Epithelial cell of prostate (primary cell): ENCODE data around the gene SRGAP1.
"Not testable (repeated sequence)": the region's sequence is repeated elsewhere in the genome, so short reads cannot be mapped to it uniquely, and the experiment has no call there.

Experiments
- DNase-seq: peaks from one replicate; pipeline ENCODE4 v3.0.0-alpha.2; 2011; ENCODE audit warnings: low read depth, low spot score
- H3K27ac ChIP-seq: fragments of 450-650 bp; 2 replicates; pipeline ENCODE4 v1.5.1; 2017; ENCODE audit warnings: mild to moderate bottlenecking

The SRGAP1 gene

DNA sequence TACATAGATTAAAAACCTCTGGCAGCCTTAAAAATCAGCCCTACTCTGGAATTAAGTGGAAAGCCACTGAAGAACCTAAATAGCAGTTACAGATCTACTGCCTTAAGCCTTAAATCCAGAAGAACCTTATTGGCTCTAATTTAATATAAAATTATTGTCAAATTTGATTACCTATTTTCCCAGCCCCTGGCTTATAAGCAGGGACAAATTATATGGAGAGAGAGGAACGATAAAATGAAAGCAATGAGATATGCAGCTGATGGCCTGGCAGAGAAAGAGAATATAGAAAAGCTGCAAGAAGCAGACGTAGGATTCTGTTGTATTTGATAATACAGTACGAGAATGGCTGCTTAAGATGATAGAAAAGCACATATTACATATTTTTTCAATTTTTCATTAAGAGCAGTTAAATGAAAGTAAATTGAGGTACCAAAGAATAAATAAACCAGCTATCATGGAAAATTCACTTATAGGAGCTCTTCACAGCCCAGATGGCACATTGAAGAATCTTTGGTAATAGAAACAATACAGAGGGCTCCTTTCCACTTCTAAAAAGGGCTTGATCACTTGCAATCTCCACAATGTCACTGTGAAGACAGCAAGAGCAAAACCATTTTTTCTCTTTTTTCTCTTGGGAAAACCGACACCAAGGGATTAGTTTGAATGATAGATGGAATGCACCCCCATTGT lies 248.2 kb downstream of the SRGAP1 start:
- DNase-seq = no peak
- no peak overlapping the region for H3K27ac ChIP-seq

DNA sequence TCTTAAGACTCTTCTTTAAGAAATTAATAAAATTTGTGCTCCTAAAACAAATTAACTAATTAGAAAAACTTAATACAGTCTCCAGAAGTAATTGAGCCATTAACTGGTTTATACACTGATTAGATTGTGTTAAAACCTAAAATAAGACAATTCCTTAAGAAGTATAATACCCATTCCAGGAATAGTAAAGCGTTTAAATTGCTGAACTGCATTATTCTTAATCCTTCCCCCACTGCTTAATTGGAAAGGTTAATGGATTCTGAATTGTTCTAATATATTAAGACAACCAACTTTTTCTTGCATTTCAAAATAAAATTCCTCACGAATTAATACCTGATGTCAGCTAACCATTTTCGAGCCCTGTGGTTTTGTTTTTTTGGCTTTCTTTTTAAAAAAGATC lies 249.2 kb downstream of the SRGAP1 start:
- no peak for DNase-seq
- no peak overlapping the region for H3K27ac ChIP-seq

DNA sequence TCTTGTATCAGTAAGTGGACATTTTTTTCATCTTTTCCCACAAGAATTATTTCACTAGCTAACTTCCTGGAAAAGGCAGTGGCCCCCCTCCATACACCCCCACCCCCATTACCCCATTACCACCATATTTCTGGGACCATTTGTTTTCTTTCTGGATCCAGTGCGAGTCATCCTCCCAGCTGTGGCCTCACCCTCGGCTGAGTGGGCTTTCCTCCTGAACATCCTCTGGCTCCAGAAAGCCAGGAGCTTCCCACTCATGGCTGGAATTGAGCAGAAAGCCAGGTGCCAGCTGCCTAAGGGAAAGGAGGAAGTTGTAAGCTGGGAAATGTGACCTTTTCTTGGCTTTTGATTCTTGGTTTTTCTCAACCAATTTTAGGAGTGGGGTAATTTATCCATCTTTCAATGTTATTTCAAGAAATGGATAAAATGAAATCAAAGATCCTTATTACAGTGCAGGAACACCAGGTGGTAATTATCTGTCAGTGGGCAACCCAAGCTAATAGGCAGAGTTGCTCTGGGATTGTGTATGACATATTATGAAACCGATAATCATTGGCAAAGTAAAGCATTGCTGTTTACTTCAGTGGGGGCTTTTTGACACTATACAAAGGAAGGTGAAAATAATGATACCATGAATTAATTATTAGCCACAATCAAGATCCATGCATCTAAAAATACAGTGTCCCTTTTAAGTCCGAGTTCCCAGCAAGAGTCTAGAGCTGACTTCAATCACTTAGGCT lies 253.0 kb downstream of the SRGAP1 start:
- H3K27ac ChIP-seq = no peak overlapping the region
- no peak for DNase-seq

DNA sequence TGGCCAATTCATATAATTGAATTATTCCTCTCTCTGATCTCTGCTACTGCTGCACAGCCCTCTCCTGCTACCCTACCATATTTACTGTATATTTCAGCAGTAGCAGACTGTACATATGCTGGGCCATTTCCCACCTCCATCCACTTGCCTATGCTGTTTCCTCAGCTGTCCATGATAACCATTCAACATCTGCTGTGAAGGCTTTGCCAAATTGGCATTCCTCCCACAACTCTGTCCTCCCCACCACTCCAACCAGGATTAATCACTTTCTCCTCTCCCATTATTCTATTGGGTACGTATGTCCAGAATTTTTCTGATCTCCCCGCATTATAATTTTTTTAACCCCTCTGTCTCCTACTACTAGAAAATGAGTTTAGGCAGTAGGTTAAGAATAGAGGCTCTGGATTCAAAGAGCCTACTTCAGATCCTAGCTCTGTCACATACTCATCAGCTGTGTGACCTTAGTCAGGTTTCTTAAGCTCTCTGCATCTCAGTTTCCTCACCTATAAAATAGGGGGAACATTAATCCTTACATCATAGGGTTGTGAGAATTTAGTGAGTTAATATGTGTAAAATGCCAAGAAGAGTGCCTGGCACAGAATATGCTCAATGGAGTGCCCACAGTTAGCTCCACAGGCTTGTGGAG lies 254.3 kb downstream of the SRGAP1 start:
- no peak for DNase-seq
- H3K27ac ChIP-seq = peak overlapping the region; percentile 2

DNA sequence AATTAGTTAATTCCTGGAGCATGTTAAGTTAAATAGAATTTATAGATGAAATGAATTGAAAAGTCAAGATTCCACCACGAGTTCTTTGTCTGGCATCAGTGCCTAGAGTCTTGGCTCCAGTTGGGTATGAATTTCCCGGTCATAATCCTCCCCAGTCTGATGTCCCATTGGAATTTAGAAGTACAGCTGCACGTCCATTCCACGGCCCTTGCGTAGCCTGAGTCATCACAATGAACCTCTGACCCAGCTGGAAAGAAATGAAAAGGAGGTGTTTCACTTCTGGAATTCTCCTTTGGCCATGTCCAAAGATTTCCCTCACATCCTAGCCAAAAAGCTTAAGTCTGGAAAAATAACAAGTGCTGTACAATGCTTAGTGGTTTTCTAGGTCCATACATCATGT lies 254.9 kb downstream of the SRGAP1 start:
- peak overlapping the region; percentile 2 for H3K27ac ChIP-seq
- DNase-seq = no peak

DNA sequence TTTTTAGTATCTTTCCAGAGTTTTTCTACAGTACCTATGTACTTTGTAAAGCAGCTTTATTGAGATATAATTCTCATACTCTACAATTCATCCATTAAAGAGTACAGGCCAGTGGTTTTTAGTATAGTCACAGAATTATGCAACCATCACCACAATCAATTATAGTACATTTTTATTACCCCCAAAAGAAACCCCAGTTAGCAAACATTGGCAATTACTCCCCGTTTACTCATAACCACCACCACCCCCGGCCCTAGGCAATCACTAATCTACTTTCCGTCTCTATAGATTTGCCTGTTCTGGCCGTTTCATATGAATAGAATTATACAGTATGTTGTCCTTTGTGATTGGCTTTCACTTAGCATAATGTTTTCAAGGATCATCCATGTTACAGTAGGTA lies 257.8 kb downstream of the SRGAP1 start:
- DNase-seq = no peak
- H3K27ac ChIP-seq = peak overlapping the region; percentile 84

DNA sequence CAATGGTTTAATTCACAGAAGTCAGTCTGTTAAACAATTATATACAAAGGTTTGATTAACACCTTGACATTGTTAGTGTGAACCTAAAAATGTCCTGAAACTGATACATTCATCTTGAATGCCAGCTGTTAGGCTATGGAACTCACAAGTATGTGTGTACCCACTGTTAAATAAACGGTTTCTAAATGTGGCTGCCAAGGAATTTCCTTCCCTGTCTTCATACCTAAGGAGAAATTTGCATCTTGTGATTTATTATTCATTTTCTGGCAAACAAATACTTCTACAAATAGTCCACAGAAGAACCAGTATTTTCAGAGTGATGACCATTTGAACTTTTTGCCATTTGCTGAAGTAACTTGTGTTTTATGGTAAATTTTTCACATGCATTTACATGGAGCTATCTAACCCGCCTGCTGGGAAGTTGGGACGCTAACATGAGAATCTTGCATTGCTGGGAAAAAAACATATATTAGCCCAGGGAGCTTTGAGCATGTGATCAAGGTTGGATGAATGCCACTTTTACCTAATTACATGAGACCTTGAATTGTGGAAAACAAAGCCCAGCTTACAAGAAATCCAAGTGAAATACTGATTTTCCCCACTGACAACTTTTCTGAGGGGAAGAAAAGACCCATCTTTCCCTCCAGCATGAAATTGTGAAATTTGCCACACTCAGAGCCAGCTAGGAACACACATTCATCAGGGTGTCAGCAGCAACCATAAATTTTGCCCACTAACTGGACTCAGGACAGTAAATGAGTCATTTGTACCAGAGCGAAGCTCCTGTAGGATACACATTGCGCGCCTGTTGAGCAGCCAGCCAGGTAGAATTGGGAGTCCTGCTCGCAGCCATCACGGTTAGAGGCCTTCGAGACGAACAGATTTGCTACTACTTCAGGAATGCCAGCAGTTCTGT lies 259.6 kb downstream of the SRGAP1 start:
- H3K27ac ChIP-seq = peak overlapping the region; percentile 84
- DNase-seq = no peak

DNA sequence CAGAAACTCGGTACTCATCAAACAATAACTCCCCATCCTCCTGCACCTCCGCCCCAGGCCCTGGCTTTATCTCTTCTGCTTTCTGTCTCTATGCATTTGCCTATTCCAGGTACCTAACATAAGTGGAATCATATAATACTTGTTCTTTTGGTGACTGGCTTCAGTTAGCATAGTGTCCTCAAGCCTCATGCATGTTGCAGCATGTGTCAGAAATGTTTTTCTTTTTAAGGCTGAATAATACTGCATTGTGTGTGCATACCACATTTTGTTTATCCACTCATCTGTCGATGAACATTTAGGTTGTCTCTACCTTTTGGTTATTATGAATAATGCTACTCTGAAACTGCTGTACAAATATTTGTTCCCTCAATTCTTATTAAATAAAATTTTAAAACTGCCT lies 260.5 kb downstream of the SRGAP1 start:
- DNase-seq = no peak
- H3K27ac ChIP-seq = peak overlapping the region; percentile 84

DNA sequence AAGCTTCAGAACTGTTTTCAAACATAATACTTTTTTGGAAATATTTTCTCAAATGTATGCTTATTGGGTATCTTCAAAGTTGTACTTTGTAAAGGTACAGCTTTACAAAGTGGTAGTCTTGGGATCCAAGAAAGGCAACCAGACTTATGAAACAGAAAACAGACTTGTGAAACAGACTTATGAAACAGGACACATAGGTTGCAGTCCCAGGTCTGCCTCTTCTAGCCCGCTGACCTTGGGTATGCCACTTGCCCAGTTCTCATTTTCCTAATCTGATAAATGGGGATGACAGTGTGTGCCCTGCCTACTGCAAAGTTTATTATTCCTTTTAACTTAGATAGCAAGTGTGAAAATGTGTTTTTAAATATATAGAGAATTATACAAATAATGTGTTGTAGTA lies 263.3 kb downstream of the SRGAP1 start:
- no peak for DNase-seq
- no peak overlapping the region for H3K27ac ChIP-seq

DNA sequence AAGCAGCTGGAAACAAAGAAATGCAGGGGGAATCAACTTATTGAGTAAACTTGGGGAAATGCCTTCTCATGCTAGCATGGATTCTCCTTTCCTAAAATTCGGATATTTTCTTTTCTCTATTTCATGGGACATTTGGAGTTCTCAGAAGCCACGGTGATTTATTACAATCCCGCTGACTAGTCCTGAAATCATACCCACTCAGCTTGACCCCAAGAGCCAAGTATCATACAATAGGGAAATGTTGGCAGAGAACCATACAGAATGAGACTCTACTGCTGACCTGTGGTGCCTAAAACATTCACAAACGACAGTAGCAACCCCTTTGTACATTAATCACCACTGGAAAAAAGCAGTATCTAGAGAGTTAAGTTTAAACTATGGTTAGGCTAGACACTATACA lies 265.2 kb downstream of the SRGAP1 start:
- DNase-seq = no peak
- no peak overlapping the region for H3K27ac ChIP-seq

DNA sequence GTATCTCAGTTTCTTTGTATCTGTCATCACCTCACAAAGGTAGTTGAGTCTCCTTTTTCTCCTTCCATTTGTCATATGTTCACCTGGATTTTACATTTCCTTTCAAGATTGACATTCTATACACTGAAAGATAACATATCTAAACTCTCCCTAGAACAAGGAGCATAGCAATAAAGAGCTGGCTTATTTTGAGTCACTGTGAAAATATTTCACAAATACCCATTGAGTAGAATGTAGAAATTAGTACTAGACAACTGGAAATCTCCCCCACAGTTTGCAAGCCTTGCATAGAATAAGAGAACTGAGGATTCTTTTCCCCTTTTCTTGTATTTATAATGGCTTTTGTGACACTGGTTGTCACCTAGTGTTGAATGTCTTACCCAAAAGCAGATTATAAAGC lies 266.4 kb downstream of the SRGAP1 start:
- DNase-seq = no peak
- H3K27ac ChIP-seq = no peak overlapping the region

DNA sequence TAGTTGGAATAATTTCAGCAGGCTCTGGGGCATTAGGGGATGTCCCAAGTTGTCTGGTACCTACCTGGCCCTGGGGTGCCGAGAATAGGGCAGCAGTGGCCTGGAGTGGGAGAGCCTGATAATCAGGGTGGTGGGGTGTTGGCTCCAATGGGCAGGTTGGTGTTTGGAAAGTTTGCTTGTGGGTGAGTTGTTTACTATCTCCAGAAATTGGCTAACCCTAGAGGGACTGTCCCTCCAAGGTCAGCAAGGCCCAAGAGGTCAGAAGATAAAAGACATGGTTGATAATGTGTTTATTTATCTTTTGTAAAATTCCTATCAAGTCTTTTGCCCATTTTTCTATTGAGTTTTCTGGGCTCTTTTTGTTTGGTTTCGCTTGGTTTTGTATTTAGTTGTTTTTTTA lies 272.5 kb downstream of the SRGAP1 start:
- H3K27ac ChIP-seq = no peak overlapping the region
- no peak for DNase-seq

DNA sequence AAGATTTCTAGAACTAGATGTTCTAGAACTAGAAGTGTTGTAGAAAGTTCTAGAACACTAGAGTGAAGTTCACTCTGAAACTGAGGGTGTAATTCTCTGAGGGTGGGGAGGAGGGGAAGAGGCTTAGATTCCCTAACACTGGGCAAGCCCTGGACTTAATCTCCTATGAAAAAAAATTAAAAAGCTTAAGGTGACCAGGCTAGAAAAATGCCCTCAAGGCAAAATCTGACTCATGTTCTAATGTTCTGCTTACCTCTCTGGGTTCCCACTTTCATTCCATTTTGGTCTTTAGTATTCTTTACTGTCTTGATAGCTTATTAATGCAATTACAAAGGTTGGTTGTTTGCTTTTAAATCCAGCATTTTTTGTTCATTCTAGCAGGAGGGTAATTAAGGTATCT lies 276.1 kb downstream of the SRGAP1 start:
- peak overlapping the region; percentile 42 for H3K27ac ChIP-seq
- no peak for DNase-seq

DNA sequence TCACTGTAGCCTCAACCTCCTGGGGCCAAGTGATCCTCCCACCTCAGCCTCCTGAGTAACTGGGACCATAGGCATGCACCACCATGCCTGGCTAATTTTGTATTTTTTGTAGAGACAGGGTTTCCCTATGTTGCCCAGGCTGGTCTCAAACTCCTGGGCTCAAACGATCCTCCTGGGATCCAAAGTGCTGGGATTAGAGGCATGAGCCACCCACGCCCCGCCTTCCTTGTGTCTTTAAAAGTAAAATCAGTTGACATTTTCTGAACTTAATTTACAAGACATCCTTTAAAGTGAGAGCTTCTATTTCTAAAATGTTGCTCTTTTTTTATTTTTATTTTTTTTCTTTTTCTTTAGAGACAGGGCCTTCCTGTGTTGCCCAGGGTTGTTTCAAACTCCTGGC lies 276.6 kb downstream of the SRGAP1 start:
- H3K27ac ChIP-seq, DNase-seq: not testable (repeated sequence)

DNA sequence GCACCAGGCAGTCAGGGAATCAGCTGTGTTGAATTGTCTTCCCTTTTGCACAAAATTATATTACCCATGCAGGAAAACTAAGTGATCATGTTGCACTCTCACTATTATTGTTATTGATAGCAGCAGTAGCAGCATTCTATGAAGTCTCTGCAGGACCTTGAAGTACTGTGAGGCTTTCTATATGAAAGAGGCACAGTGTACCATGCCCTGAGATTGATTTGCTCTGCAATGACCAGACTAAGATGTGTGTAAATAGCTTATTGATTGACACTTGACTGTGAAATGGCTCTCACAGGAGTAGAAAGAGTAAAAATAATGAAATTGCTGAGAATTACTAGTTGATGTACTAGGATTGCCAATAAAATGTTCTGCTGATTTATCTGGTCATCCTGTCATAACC lies 277.7 kb downstream of the SRGAP1 start:
- no peak for DNase-seq
- no peak overlapping the region for H3K27ac ChIP-seq

DNA sequence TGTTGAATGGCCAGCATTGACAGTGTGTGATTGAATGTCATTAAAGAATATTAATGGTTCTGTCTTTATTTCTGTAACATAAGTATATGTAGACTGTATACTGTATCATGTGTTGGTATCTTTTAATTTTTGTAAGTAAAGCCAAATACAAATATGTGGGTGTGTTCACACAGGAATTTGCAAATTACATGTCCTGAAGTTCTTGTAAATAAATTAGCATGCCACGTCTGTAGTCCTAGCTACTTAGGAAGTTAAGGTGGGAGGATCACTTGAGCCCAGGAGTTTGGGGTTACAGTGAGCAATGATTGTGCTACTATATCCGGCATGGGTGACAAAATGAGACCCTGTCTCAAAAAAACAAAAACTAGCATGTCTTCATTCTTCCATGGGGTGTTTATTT lies 278.5 kb downstream of the SRGAP1 start:
- H3K27ac ChIP-seq = no peak overlapping the region
- DNase-seq = no peak

DNA sequence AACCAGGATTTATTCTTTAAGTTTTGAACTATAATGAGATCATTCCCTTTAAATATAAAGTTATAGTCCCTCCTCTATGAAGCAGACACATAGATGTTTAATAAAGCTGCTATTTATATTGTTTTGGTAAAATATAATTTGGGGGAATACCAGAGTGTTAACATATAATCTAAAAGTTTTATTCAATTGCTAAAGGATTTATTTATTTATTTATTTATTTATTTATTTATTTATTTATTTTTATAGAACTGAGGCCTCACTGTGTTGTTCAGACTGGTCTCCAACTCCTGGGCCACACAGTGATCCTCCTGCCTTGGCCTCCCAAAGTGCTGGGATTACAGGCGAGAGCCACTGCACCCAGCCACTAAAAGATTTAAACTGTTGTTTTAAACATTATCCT lies 278.9 kb downstream of the SRGAP1 start:
- no peak for DNase-seq
- H3K27ac ChIP-seq = no peak overlapping the region

DNA sequence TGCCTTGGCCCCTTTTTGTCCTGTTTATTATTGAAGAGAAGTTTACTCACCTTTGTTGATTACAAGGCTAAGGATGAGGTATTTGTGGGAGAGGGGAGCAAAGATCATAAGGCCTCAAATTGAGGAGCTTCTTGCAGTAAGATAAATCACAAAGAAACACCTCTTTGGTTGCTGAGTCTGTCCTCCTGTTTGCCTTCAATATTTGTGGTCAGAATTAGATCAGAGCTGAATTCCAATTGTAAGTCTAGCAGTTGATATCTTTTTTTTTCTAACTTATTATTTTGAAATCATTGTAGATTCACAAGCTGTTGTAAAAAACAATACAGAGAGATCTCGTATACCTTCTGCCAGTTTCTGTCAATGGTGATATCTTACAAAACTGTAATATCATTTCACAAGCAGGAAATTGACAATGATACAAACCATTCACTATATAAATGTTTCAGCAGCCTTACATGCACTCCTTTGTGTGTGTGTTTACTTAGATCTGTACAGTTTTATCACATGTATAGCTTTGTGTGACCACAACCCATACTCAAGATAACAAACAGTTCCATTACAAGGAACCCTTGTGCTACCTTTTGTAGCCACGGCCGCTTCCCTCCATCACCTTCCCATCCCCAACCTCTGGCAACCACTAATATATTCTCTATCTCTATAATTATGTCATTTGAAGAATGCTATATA lies 280.2 kb downstream of the SRGAP1 start:
- DNase-seq = no peak
- H3K27ac ChIP-seq = no peak overlapping the region

DNA sequence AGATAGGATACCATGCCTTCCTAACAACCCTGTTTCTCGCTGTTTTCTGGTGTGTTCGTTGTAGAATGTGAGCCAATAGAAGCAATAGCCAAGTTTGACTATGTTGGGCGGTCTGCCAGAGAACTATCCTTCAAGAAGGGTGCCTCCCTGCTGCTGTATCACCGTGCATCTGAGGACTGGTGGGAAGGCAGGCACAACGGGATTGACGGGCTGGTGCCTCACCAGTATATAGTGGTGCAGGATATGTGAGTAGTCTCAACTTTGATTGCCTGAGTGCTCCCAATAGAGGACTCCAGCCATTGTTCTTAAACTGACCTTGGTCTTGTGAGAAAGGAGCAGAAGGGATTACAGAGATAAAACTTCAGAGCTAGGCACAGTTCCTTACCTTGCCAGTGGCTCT lies 281.4 kb downstream of the SRGAP1 start:
- no peak for DNase-seq
- no peak overlapping the region for H3K27ac ChIP-seq

DNA sequence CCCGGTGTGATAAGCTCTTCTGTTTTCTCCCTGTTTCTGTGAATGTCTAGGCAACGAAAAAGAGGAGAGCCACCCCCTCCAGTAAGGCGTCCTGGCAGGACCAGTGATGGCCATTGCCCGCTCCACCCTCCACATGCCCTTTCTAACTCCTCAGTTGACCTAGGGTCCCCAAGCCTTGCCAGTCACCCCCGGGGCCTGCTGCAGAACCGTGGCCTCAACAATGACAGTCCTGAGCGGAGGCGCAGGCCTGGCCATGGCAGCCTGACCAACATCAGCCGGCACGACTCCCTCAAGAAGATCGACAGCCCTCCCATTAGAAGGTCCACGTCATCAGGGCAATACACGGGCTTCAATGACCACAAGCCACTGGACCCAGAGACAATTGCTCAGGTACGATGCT lies 283.3 kb downstream of the SRGAP1 start:
- no peak for DNase-seq
- no peak overlapping the region for H3K27ac ChIP-seq
